Liver (tissue), 9 donors: ENCODE data around the gene WWOX. TPM values are rescaled to one million over a fixed set of nuclear protein-coding genes. Genes with fewer than 3 reads are reported as not detected.

Experiments
- DNase-seq: peaks from one replicate; pipeline ENCODE4 v3.0.0-alpha.2; 2017; ENCODE audit warnings: low spot score
- H3K27ac ChIP-seq, 2 donors: one replicate each; pipeline ENCODE4 v1.7.0; 2013; ENCODE audit warnings: inconsistent platforms in 2 of 2, low read length in 2 of 2, control low read depth in 1 of 2, low read depth in 1 of 2, mild to moderate bottlenecking in 1 of 2
- H3K27me3 ChIP-seq, 4 donors: one replicate each; pipeline versions ENCODE4 v1.6.1 to v1.7.0; 2013; ENCODE audit warnings: low read length in 3 of 4, inconsistent platforms in 1 of 4, mild to moderate bottlenecking in 1 of 4, moderate library complexity in 1 of 4; ENCODE audit not compliant: control insufficient read depth in 4 of 4, insufficient read depth in 4 of 4
- H3K36me3 ChIP-seq, 4 donors: one replicate each; pipeline versions ENCODE4 v1.6.1 to v1.7.0; 2013; ENCODE audit warnings: low read length in 3 of 4, mild to moderate bottlenecking in 3 of 4, low read depth in 1 of 4, moderate library complexity in 1 of 4; ENCODE audit not compliant: control insufficient read depth in 4 of 4, insufficient read depth in 3 of 4
- H3K4me1 ChIP-seq, 4 donors: one replicate each; pipeline versions ENCODE4 v1.6.1 to v1.7.0; 2013; ENCODE audit warnings: low read length in 3 of 4, mild to moderate bottlenecking in 3 of 4, moderate library complexity in 1 of 4; ENCODE audit not compliant: control insufficient read depth in 4 of 4, insufficient read depth in 4 of 4
- H3K4me3 ChIP-seq, 3 donors: one replicate each; pipeline versions ENCODE4 v1.6.1 to v1.7.0; 2013; ENCODE audit warnings: low read length in 3 of 3, control low read depth in 1 of 3, low read depth in 1 of 3, mild to moderate bottlenecking in 1 of 3
- H3K9ac ChIP-seq, 2 donors: one replicate each; pipeline ENCODE4 v1.7.0; 2013; ENCODE audit warnings: low read length in 2 of 2, mild to moderate bottlenecking in 2 of 2, moderate library complexity in 2 of 2, control low read depth in 1 of 2, low read depth in 1 of 2
- H3K9me3 ChIP-seq, 4 donors: one replicate each; pipeline versions ENCODE4 v1.6.1 to v1.7.0; 2013; ENCODE audit warnings: low read length in 3 of 4; ENCODE audit not compliant: control insufficient read depth in 4 of 4
- CTCF ChIP-seq: fragments of 150-350 bp; IDR thresholded peaks from 2 replicates; pipeline ENCODE4 v1.5.1; 2017; ENCODE audit warnings: improper control_type of control experiment, low read depth, low read length; ENCODE audit not compliant: missing input control
- EGR1 ChIP-seq, 2 donors: IDR thresholded peaks; 2 replicates each; pipeline ENCODE4 v1.6.1; 2016 to 2018; ENCODE audit warnings: antibody characterized with exemption in 2 of 2, low read depth in 2 of 2
- FOXA1 ChIP-seq: IDR thresholded peaks from 2 replicates; pipeline ENCODE4 v1.6.1; 2016; ENCODE audit warnings: antibody characterized with exemption
- FOXA2 ChIP-seq: IDR thresholded peaks from 2 replicates; pipeline ENCODE4 v1.6.1; 2016; ENCODE audit warnings: antibody characterized with exemption
- GABPA ChIP-seq, 2 donors: IDR thresholded peaks in 1 of 2; conservative IDR thresholded peaks in 1 of 2; 2 replicates each; pipeline ENCODE4 v1.6.1; 2016; ENCODE audit warnings: antibody characterized with exemption in 2 of 2, mild to moderate bottlenecking in 1 of 2, moderate library complexity in 1 of 2
- HNF4A ChIP-seq, 2 donors: conservative IDR thresholded peaks; 2 replicates each; pipeline ENCODE4 v1.6.1; 2016; ENCODE audit warnings: antibody characterized with exemption in 2 of 2, mild to moderate bottlenecking in 2 of 2
- HNF4G ChIP-seq: IDR thresholded peaks from 2 replicates; pipeline ENCODE4 v1.6.1; 2016; ENCODE audit warnings: antibody characterized with exemption
- JUND ChIP-seq, 2 donors: IDR thresholded peaks; 2 replicates each; pipeline ENCODE4 v1.6.1; 2016; ENCODE audit warnings: antibody characterized with exemption in 2 of 2
- MAX ChIP-seq: IDR thresholded peaks from 2 replicates; pipeline ENCODE4 v1.6.1; 2016; ENCODE audit warnings: antibody characterized with exemption
- NR2F2 ChIP-seq: IDR thresholded peaks from 2 replicates; pipeline ENCODE4 v1.6.1; 2016; ENCODE audit warnings: antibody characterized with exemption
- RAD21 ChIP-seq, 2 donors: IDR thresholded peaks; 2 replicates each; pipeline ENCODE4 v1.6.1; 2016; ENCODE audit warnings: antibody characterized with exemption in 2 of 2, mild to moderate bottlenecking in 2 of 2
- RXRA ChIP-seq, 2 donors: IDR thresholded peaks; 2 replicates each; pipeline ENCODE4 v1.6.1; 2017 to 2018; ENCODE audit warnings: antibody characterized with exemption in 2 of 2, mild to moderate bottlenecking in 1 of 2
- SP1 ChIP-seq: IDR thresholded peaks from 2 replicates; pipeline ENCODE4 v1.6.1; 2018; ENCODE audit warnings: antibody characterized with exemption, mild to moderate bottlenecking
- TAF1 ChIP-seq: conservative IDR thresholded peaks from 2 replicates; pipeline ENCODE4 v1.6.1; 2016; ENCODE audit warnings: antibody characterized with exemption, mild to moderate bottlenecking
- YY1 ChIP-seq: IDR thresholded peaks from 2 replicates; pipeline ENCODE4 v1.6.1; 2016; ENCODE audit warnings: antibody characterized with exemption, mild to moderate bottlenecking
- WGBS: extraction: QIAGEN DNeasy Blood & Tissue Kit; methylation state at CpG from one replicate; pipeline ENCODE4 v1.1.7; 2013; 5-methylcytosine and 5-hydroxymethylcytosine counted together
- polyA plus RNA-seq, 2 donors: library from polyadenylated mRNA; stranded (reverse) in 1 of 2; unstranded in 1 of 2; fragments of 200-250 nt in 1 of 2; fragments of >200 nt in 1 of 2; fragmentation: Nextera tagmentation in 1 of 2; extraction: Ambion mirVana in 1 of 2; gene quantifications; one replicate each; pipeline versions ENCODE4 v1.2.1 to v1.2.3, GENCODE V29; 2013 to 2015
- total RNA-seq, 2 donors: library from RNA; depleted of rRNA; stranded (reverse); fragments of >200 nt; gene quantifications; one replicate each; pipeline ENCODE4 v1.2.3, GENCODE V29; 2014
- TF ChIP-seq, protein P1 (sequence below): IDR thresholded peaks from 2 replicates; pipeline ENCODE4 v1.6.1; 2016; ENCODE audit warnings: antibody characterized with exemption
- TF ChIP-seq, protein P2 (sequence below): IDR thresholded peaks from 2 replicates; pipeline ENCODE4 v1.6.1; 2016; ENCODE audit warnings: antibody characterized with exemption, mild to moderate bottlenecking
- TF ChIP-seq, protein P3 (sequence below): IDR thresholded peaks from 2 replicates; pipeline ENCODE4 v1.6.1; 2016; ENCODE audit warnings: antibody characterized with exemption
- donor health status: healthy.
- donor health status: healthy.
- donor health status: healthy.
- donor health status: healthy.
- donor health status: healthy.

Gene WWOX
- total and polyA plus RNA-seq, 4 donors: 9.8 to 46.0 (median 15.3) TPM

GRCh38 chr16:79098907-79099306, 999.5 kb downstream of the WWOX start:
- H3K27me3 ChIP-seq: no peaks in the 10 kb centered on the region
- no peak for DNase-seq
- 86% methylated on average over 3 of the region's 3 CpGs for WGBS
- no peaks in the 10 kb centered on the region for H3K4me1 ChIP-seq
- H3K9ac ChIP-seq: no peak overlapping the region
- H3K4me3 ChIP-seq: no peak overlapping the region
- no peaks in the 10 kb centered on the region for H3K36me3 ChIP-seq
- TF ChIP-seq HNF4G (no peak), FOXA1 (no peak), CTCF (no peak), SP1 (no peak), MAX (no peak), EGR1 (IDR thresholded peaks at IDR 0.05; ENCODE audit: low read depth in 2 of 2) (no peak), NR2F2 (no peak), RAD21 (IDR thresholded peaks at IDR 0.05) (no peak), HNF4A (conservative IDR thresholded peaks at IDR 0.05) (no peak)
- TF ChIP-seq, protein P1, sequence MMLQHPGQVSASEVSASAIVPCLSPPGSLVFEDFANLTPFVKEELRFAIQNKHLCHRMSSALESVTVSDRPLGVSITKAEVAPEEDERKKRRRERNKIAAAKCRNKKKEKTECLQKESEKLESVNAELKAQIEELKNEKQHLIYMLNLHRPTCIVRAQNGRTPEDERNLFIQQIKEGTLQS: no peak
- TF ChIP-seq, protein P2, sequence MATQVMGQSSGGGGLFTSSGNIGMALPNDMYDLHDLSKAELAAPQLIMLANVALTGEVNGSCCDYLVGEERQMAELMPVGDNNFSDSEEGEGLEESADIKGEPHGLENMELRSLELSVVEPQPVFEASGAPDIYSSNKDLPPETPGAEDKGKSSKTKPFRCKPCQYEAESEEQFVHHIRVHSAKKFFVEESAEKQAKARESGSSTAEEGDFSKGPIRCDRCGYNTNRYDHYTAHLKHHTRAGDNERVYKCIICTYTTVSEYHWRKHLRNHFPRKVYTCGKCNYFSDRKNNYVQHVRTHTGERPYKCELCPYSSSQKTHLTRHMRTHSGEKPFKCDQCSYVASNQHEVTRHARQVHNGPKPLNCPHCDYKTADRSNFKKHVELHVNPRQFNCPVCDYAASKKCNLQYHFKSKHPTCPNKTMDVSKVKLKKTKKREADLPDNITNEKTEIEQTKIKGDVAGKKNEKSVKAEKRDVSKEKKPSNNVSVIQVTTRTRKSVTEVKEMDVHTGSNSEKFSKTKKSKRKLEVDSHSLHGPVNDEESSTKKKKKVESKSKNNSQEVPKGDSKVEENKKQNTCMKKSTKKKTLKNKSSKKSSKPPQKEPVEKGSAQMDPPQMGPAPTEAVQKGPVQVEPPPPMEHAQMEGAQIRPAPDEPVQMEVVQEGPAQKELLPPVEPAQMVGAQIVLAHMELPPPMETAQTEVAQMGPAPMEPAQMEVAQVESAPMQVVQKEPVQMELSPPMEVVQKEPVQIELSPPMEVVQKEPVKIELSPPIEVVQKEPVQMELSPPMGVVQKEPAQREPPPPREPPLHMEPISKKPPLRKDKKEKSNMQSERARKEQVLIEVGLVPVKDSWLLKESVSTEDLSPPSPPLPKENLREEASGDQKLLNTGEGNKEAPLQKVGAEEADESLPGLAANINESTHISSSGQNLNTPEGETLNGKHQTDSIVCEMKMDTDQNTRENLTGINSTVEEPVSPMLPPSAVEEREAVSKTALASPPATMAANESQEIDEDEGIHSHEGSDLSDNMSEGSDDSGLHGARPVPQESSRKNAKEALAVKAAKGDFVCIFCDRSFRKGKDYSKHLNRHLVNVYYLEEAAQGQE: no peak
- TF ChIP-seq, protein P3, sequence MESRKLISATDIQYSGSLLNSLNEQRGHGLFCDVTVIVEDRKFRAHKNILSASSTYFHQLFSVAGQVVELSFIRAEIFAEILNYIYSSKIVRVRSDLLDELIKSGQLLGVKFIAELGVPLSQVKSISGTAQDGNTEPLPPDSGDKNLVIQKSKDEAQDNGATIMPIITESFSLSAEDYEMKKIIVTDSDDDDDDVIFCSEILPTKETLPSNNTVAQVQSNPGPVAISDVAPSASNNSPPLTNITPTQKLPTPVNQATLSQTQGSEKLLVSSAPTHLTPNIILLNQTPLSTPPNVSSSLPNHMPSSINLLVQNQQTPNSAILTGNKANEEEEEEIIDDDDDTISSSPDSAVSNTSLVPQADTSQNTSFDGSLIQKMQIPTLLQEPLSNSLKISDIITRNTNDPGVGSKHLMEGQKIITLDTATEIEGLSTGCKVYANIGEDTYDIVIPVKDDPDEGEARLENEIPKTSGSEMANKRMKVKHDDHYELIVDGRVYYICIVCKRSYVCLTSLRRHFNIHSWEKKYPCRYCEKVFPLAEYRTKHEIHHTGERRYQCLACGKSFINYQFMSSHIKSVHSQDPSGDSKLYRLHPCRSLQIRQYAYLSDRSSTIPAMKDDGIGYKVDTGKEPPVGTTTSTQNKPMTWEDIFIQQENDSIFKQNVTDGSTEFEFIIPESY: no peak
- H3K9me3 ChIP-seq: no peaks in the 10 kb centered on the region
- H3K27ac ChIP-seq: no peak overlapping the region

DNA sequence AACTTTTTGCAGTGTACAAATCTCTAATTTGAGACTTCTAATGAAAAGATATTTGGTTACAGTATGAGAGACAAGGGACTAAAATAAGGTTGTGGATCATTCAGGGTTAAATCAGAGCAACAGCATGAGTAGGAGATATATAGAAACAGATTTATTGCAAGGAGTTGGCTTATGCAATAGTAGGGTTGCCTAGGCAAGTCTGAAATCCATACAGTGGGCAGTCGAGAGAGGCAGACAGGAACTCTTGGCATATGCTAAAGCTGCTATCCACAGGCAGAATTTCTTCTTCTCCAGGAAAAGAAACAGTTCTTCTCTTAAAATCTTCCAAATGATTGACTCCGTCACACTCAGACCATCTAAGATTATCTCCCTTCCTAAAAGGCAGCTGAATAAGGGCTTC, 1000.3 kb downstream of the WWOX start:
- no peaks in the 10 kb centered on the region for H3K36me3 ChIP-seq
- no peak overlapping the region for H3K4me3 ChIP-seq
- no peaks in the 10 kb centered on the region for H3K27me3 ChIP-seq
- no peaks in the 10 kb centered on the region for H3K9me3 ChIP-seq
- 93% methylated on average over 2 of the region's 2 CpGs for whole genome bisulfite sequencing
- H3K4me1 ChIP-seq: no peaks in the 10 kb centered on the region
- no peak overlapping the region for H3K27ac ChIP-seq
- H3K9ac ChIP-seq: no peak overlapping the region
- DNase-seq: no peak
- TF ChIP-seq NR2F2 (no peak), GABPA (IDR thresholded peaks at IDR 0.05 in 1 of 2, conservative IDR thresholded peaks at IDR 0.05 in 1 of 2) (no peak), FOXA2 (no peak), YY1 (no peak), RXRA (IDR thresholded peaks at IDR 0.05) (no peak), HNF4G (no peak), CTCF (no peak), HNF4A (conservative IDR thresholded peaks at IDR 0.05) (no peak), SP1 (no peak), JUND (IDR thresholded peaks at IDR 0.05) (no peak), TAF1 (no peak), RAD21 (IDR thresholded peaks at IDR 0.05) (no peak), FOXA1 (no peak), MAX (no peak), EGR1 (IDR thresholded peaks at IDR 0.05; ENCODE audit: low read depth in 2 of 2) (no peak)
- TF ChIP-seq, protein P3: no peak
- TF ChIP-seq, protein P1: no peak
